HCT116 (cell line): ENCODE measurements around the gene ADAM30. TPM values are rescaled to one million over a fixed set of nuclear protein-coding genes. Genes with fewer than 3 reads are reported as not detected.

Experiments used
- ATAC-seq: fragments of 200-7000 bp; cut with Tn5 transposase; 2 replicates; pipeline ENCODE4 v1.9.1; 2020; ENCODE audit warnings: mild to moderate bottlenecking, moderate library complexity
- BruUV-seq: library from RNA; stranded (reverse); fragments of 400-500 nt; replicated peaks from 2 replicates; lab custom pipeline; 2021; lab: Mats Ljungman, UMichigan
- CTCF ChIA-PET: fragments of 300-600 bp; sonication (Branson Sonifier 250); formaldehyde crosslinking; loops from one replicate; lab custom pipeline; 2021; ENCODE audit warnings: antibody characterized with exemption; lab: Charles Lee
- POLR2A ChIA-PET: fragments of 300-600, 350-600 bp; sonication (Branson Sonifier 250); formaldehyde crosslinking; loops from one replicate; lab custom pipeline; 2021; ENCODE audit warnings: antibody characterized with exemption; lab: Charles Lee
- RAD21 ChIA-PET, 2 experiments: fragments of 300-600 bp; sonication (Branson Sonifier 250); formaldehyde crosslinking; loops; one replicate each; lab custom pipeline; 2023; ENCODE audit warnings: low total read pairs in 2 of 2; ENCODE audit not compliant: uncharacterized antibody in 2 of 2, unreplicated experiment in 2 of 2, low non-redundant PET in 1 of 2; lab: Charles Lee
- DNase-seq: peaks from one replicate; pipeline ENCODE4 v3.0.0-alpha.2; 2010; ENCODE audit warnings: low read depth, low spot score
- H2AFZ ChIP-seq: fragments of 200-600 bp; shearing (Covaris generic), sonication (generic); 2 replicates; pipeline ENCODE4 v1.6.1; 2017; ENCODE audit warnings: low read depth, mixed run types, mixed read lengths, antibody characterized with exemption, low read length; ENCODE audit not compliant: poor library complexity, severe bottlenecking
- H3K27ac ChIP-seq: 2 replicates; pipeline ENCODE4 v1.5.1; 2012; ENCODE audit warnings: low read depth, low read length
- H3K27me3 ChIP-seq: fragments of 200-600 bp; sonication (generic); 2 replicates; pipeline ENCODE4 v1.6.1; 2016; ENCODE audit warnings: mixed run types, low read length, mixed read lengths; ENCODE audit not compliant: insufficient read depth
- H3K36me3 ChIP-seq, 2 experiments: fragments of 200-500 bp in 1 of 2; fragments of 200-600 bp in 1 of 2; sonication (Bioruptor generic) in 1 of 2; sonication (generic) in 1 of 2; 2 replicates each; pipeline versions ENCODE4 v1.5.1 to v1.6.1; 2014 to 2016; ENCODE audit warnings: low read length in 2 of 2, inconsistent platforms in 1 of 2, mixed read lengths in 1 of 2, mixed run types in 1 of 2; ENCODE audit not compliant: insufficient read depth in 2 of 2, control insufficient read depth in 1 of 2
- H3K4me1 ChIP-seq, 2 experiments: fragments of 200-600 bp in 1 of 2; sonication (generic) in 1 of 2; 2 replicates each; pipeline versions ENCODE4 v1.5.1 to v1.6.1; 2012 to 2017; ENCODE audit warnings: low read length in 2 of 2, inconsistent platforms in 1 of 2, mild to moderate bottlenecking in 1 of 2, mixed read lengths in 1 of 2, mixed run types in 1 of 2, moderate library complexity in 1 of 2; ENCODE audit not compliant: insufficient read depth in 2 of 2, control insufficient read depth in 1 of 2
- H3K4me2 ChIP-seq: fragments of 200-600 bp; sonication (generic); 2 replicates; pipeline ENCODE4 v1.6.1; 2017; ENCODE audit warnings: mixed run types, low read length, mixed read lengths
- H3K4me3 ChIP-seq, 2 experiments: fragments of 200-600 bp in 1 of 2; sonication (generic) in 1 of 2; replicated peaks in 1 of 2; 2 replicates each; pipeline ENCODE4 v1.5.1; 2011 to 2016; ENCODE audit warnings: low read length in 2 of 2, control low read depth in 1 of 2, low read depth in 1 of 2, mild to moderate bottlenecking in 1 of 2, mixed read lengths in 1 of 2, mixed run types in 1 of 2
- H3K79me2 ChIP-seq: fragments of 200-600 bp; sonication (generic); 2 replicates; pipeline ENCODE4 v1.6.1; 2017; ENCODE audit warnings: mild to moderate bottlenecking, mixed run types, low read length, moderate library complexity, mixed read lengths; ENCODE audit not compliant: insufficient read depth
- H3K9ac ChIP-seq: fragments of 200-600 bp; sonication (generic); 2 replicates; pipeline ENCODE4 v1.6.1; 2016; ENCODE audit warnings: low read length, mixed read lengths
- H3K9me2 ChIP-seq: fragments of 200-600 bp; sonication (generic), shearing (Covaris generic); 2 replicates; pipeline ENCODE4 v1.6.1; 2017; ENCODE audit warnings: mixed run types, mild to moderate bottlenecking, moderate library complexity; ENCODE audit not compliant: insufficient read depth
- H3K9me3 ChIP-seq, 2 experiments: fragments of 200-500 bp in 1 of 2; fragments of 200-600 bp in 1 of 2; sonication (Bioruptor generic) in 1 of 2; sonication (generic) in 1 of 2; 2 replicates each; pipeline ENCODE4 v1.6.1; 2014 to 2017; ENCODE audit warnings: low read length in 2 of 2, mixed read lengths in 2 of 2, inconsistent platforms in 1 of 2, low read depth in 1 of 2, mild to moderate bottlenecking in 1 of 2, mixed run types in 1 of 2, moderate library complexity in 1 of 2; ENCODE audit not compliant: control insufficient read depth in 1 of 2, insufficient read depth in 1 of 2
- H4K20me1 ChIP-seq: fragments of 200-600 bp; sonication (generic), shearing (Covaris generic); 2 replicates; pipeline ENCODE4 v1.6.1; 2017; ENCODE audit warnings: mixed run types, mild to moderate bottlenecking, moderate library complexity; ENCODE audit not compliant: insufficient read depth
- CBX3 ChIP-seq: IDR thresholded peaks from 2 replicates; pipeline ENCODE4 v1.6.1; 2012; ENCODE audit warnings: low read depth
- CEBPB ChIP-seq: IDR thresholded peaks from 2 replicates; pipeline ENCODE4 v1.6.1; 2012; ENCODE audit warnings: low read depth
- EGR1 ChIP-seq: IDR thresholded peaks from 2 replicates; pipeline ENCODE4 v1.6.1; 2012; ENCODE audit warnings: low read depth
- ELF1 ChIP-seq: IDR thresholded peaks from 2 replicates; pipeline ENCODE4 v1.6.1; 2012; ENCODE audit warnings: low read depth, borderline replicate concordance
- FOSL1 ChIP-seq: IDR thresholded peaks from 2 replicates; pipeline ENCODE4 v1.6.1; 2012; ENCODE audit warnings: low read depth
- JUND ChIP-seq: IDR thresholded peaks from 2 replicates; pipeline ENCODE4 v1.6.1; 2012
- MAX ChIP-seq: IDR thresholded peaks from 2 replicates; pipeline ENCODE4 v1.6.1; 2012
- POLR2AphosphoS5 ChIP-seq: IDR thresholded peaks from 2 replicates; pipeline ENCODE4 v1.6.1; 2011; ENCODE audit warnings: mild to moderate bottlenecking, low read depth, low read length, moderate library complexity
- RAD21 ChIP-seq: IDR thresholded peaks from 2 replicates; pipeline ENCODE4 v1.6.1; 2012; ENCODE audit warnings: low read depth, mild to moderate bottlenecking
- TCF7L2 ChIP-seq: IDR thresholded peaks from 2 replicates; pipeline ENCODE4 v1.7.0; 2011; ENCODE audit warnings: borderline replicate concordance, inconsistent platforms; ENCODE audit not compliant: insufficient read depth, insufficient read length; ENCODE audit errors: extremely low read depth
- YY1 ChIP-seq: IDR thresholded peaks from 2 replicates; pipeline ENCODE4 v1.6.1; 2011; ENCODE audit warnings: low read length, low read depth, moderate library complexity, mild to moderate bottlenecking; ENCODE audit not compliant: insufficient replicate concordance; ENCODE audit errors: extremely low read depth
- ZFX ChIP-seq: fragments of 450-650 bp; IDR thresholded peaks from 2 replicates; pipeline ENCODE4 v1.6.1; 2017
- intact Hi-C: fragments of 100-400 bp; cut with micrococcal nuclease; formaldehyde crosslinking; loops from 2 replicates; pipeline ENCODE4 v1.10.0; 2022
- total RNA-seq: library from RNA; stranded (reverse); gene quantifications from one replicate; pipeline ENCODE4 v1.2.1, GENCODE V29; 2021; ENCODE audit not compliant: unreplicated experiment

Gene ADAM30
- total RNA-seq, 1 experiment from 2014 or later: not detected

- CTCF ChIA-PET: interaction anchor here (1.2 to 2.5 kb wide), 2 partner anchors 9 to 14 kb away, joined by 3 to 10 read pairs; no protein-coding TSS in a partner anchor
- Histone ChIP-seq H4K20me1 (no peaks in the 10 kb centered on the region), H3K27me3 (peaks cover 6% of the 10 kb centered on the region), H3K4me1 (no peaks in the 10 kb centered on the region; a peak in 1 of 4 replicates), H3K4me2 (no peak overlapping the region), H3K4me3 (no peak overlapping the region), H3K79me2 (no peaks in the 10 kb centered on the region), H3K9me3 (no peaks in the 10 kb centered on the region), H3K27ac (no peak overlapping the region), H3K36me3 (no peaks in the 10 kb centered on the region), H3K9me2 (no peaks in the 10 kb centered on the region), H2AFZ (no peak overlapping the region), H3K9ac (no peak overlapping the region)
- no TSS peak for BruUV-seq
- POLR2A ChIA-PET: no interaction called here
- ATAC-seq (no peak), DNase-seq (no peak)
- TF ChIP-seq POLR2AphosphoS5: no peak
- TF ChIP-seq RAD21: no peak
- no peak for TF ChIP-seq CBX3
- no peak for TF ChIP-seq ZFX
- no peak for TF ChIP-seq YY1
- no peak for TF ChIP-seq EGR1
- no peak for TF ChIP-seq CEBPB
- no peak for TF ChIP-seq FOSL1
- no peak for TF ChIP-seq ELF1
- no peak for TF ChIP-seq MAX
- no peak for TF ChIP-seq TCF7L2
- TF ChIP-seq JUND: no peak
- intact Hi-C loops: no loop called here
- RAD21 ChIA-PET: no interaction called here
Observed at GRCh38 chr1:119883826-119884225, 12.5 kb downstream of the ADAM30 start.
